ENCODE data around the gene ABCC1.
A peak's percentile ranks its signal among the peaks of the same experiment; 100 is the strongest.

The ABCC1 gene

GRCh38 chr16:16021646-16021987 is 72.2 kb downstream of the ABCC1 start:
- DNase-seq (ENCODE audit: low read depth), result no peak

- DNase-seq (ENCODE audit: low read depth), result peak; percentile 96
These were observed 72.7 kb downstream of the ABCC1 start for GRCh38 chr16:16021988-16022682.

- no peak for DNase-seq (ENCODE audit: low read depth)
These were observed 73.3 kb downstream of the ABCC1 start for GRCh38 chr16:16022683-16023064.

- peak; percentile 94 for DNase-seq (ENCODE audit: low read depth)
These were observed 76.0 kb downstream of the ABCC1 start for GRCh38 chr16:16025214-16025968.

GRCh38 chr16:16027728-16028310 is 78.4 kb downstream of the ABCC1 start:
- DNase-seq (ENCODE audit: low read depth), result no peak

- no peak for DNase-seq (ENCODE audit: low read depth)
These were observed 79.0 kb downstream of the ABCC1 start for GRCh38 chr16:16028311-16028999.

- DNase-seq (ENCODE audit: low read depth), result no peak
These were observed 80.1 kb downstream of the ABCC1 start for GRCh38 chr16:16029431-16030011.

- no peak for DNase-seq (ENCODE audit: low read depth)
These were observed 81.0 kb downstream of the ABCC1 start for GRCh38 chr16:16030449-16030848.

- no peak for DNase-seq (ENCODE audit: low read depth)
These were observed 82.0 kb downstream of the ABCC1 start for GRCh38 chr16:16031401-16031800.

GRCh38 chr16:16032271-16032979 is 83.0 kb downstream of the ABCC1 start:
- DNase-seq (ENCODE audit: low read depth), result no peak

GRCh38 chr16:16033208-16033717 is 83.8 kb downstream of the ABCC1 start:
- DNase-seq (ENCODE audit: low read depth), result no peak

- no peak for DNase-seq (ENCODE audit: low read depth)
These were observed 87.0 kb downstream of the ABCC1 start for GRCh38 chr16:16036359-16036792.

GRCh38 chr16:16037521-16037920 is 88.1 kb downstream of the ABCC1 start:
- no peak for DNase-seq (ENCODE audit: low read depth)

GRCh38 chr16:16037970-16038369 is 88.6 kb downstream of the ABCC1 start:
- DNase-seq (ENCODE audit: low read depth), result no peak

- DNase-seq (ENCODE audit: low read depth), result no peak
These were observed 89.5 kb downstream of the ABCC1 start for GRCh38 chr16:16038950-16039349.

- DNase-seq (ENCODE audit: low read depth), result no peak
These were observed 91.9 kb downstream of the ABCC1 start for GRCh38 chr16:16041196-16041892.

- DNase-seq (ENCODE audit: low read depth), result no peak
These were observed 92.7 kb downstream of the ABCC1 start for GRCh38 chr16:16042076-16042475.

GRCh38 chr16:16045296-16045695 is 95.9 kb downstream of the ABCC1 start:
- DNase-seq (ENCODE audit: low read depth), result no peak

GRCh38 chr16:16045879-16046278 is 96.5 kb downstream of the ABCC1 start:
- DNase-seq (ENCODE audit: low read depth), result no peak

GRCh38 chr16:16047761-16048160 is 98.3 kb downstream of the ABCC1 start:
- no peak for DNase-seq (ENCODE audit: low read depth)

All from stromal cell of bone marrow (primary cell).